ENCODE measurements around the gene RMND5B.
"Not testable (repeated sequence)": the region's sequence is repeated elsewhere in the genome, so short reads cannot be mapped to it uniquely, and the experiment has no call there.

The RMND5B gene

DNA sequence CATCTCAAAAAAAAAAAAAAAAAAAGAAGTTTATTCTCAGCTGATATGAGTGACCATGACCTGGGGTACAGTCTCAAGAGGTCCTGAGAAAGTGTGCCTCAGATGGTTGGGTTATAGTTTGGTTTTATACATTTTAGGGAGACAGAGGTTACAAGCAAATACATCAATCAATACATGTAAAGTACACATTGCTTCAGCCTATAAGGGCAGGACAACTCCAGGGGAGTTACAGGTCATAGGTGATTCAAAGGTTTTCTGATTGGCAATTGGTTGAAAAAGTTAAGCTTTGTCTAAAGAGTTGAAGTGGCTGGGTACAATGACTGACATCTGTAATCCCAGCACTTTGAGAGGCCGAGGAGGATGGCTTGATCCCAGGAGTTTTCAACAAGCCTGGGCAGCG is 58.6 kb downstream of the RMND5B start:
- Histone ChIP-seq H3K4me1 (ENCODE audit: control insufficient read depth, insufficient read depth, low read length) (no peaks in the 10 kb centered on the region), H3K27ac (ENCODE audit: insufficient read depth, low read depth, low read length, poor library complexity, severe bottlenecking) (no peak overlapping the region), H3K27me3 (ENCODE audit: control insufficient read depth, insufficient read depth, low read length, poor library complexity, severe bottlenecking) (no peaks in the 10 kb centered on the region), H3K4me3 (ENCODE audit: insufficient read depth, low read depth, low read length) (no peak overlapping the region), H3K9me3 (ENCODE audit: control insufficient read depth, low read length) (peaks cover 2% of the 10 kb centered on the region), H3K36me3 (ENCODE audit: control insufficient read depth, insufficient read depth, low read length) (no peaks in the 10 kb centered on the region)
- 45 to 47% methylated on average over 2 of the region's 2 CpGs for WGBS, 2 experiments

- peaks cover 2% of the 10 kb centered on the region for H3K9me3 ChIP-seq (ENCODE audit: control insufficient read depth, low read length)
- H3K4me3 ChIP-seq (ENCODE audit: insufficient read depth, low read depth, low read length) = no peak overlapping the region
- H3K27ac ChIP-seq (ENCODE audit: insufficient read depth, low read depth, low read length, poor library complexity, severe bottlenecking) = no peak overlapping the region
- H3K4me1 ChIP-seq (ENCODE audit: control insufficient read depth, insufficient read depth, low read length) = peaks cover 8% of the 10 kb centered on the region
- no peaks in the 10 kb centered on the region for H3K27me3 ChIP-seq (ENCODE audit: control insufficient read depth, insufficient read depth, low read length, poor library complexity, severe bottlenecking)
- no peaks in the 10 kb centered on the region for H3K36me3 ChIP-seq (ENCODE audit: control insufficient read depth, insufficient read depth, low read length)
- WGBS, 2 experiments = 85 to 87% methylated on average over 4 of the region's 4 CpGs
Observed at GRCh38 chr5:178191661-178192060, 60.8 kb downstream of the RMND5B start.

- 88 to 95% methylated on average over 2 of the region's 2 CpGs for WGBS, 2 experiments
- H3K36me3 ChIP-seq (ENCODE audit: control insufficient read depth, insufficient read depth, low read length) = no peaks in the 10 kb centered on the region
- no peak overlapping the region for H3K4me3 ChIP-seq (ENCODE audit: insufficient read depth, low read depth, low read length)
- peaks cover 8% of the 10 kb centered on the region for H3K4me1 ChIP-seq (ENCODE audit: control insufficient read depth, insufficient read depth, low read length)
- H3K27me3 ChIP-seq (ENCODE audit: control insufficient read depth, insufficient read depth, low read length, poor library complexity, severe bottlenecking) = no peaks in the 10 kb centered on the region
- H3K27ac ChIP-seq (ENCODE audit: insufficient read depth, low read depth, low read length, poor library complexity, severe bottlenecking) = no peak overlapping the region
- H3K9me3 ChIP-seq (ENCODE audit: control insufficient read depth, low read length) = peaks cover 2% of the 10 kb centered on the region
Observed at GRCh38 chr5:178192244-178192643, 61.4 kb downstream of the RMND5B start.

GRCh38 chr5:178192787-178193186 is 62.0 kb downstream of the RMND5B start:
- peaks cover 8% of the 10 kb centered on the region for H3K4me1 ChIP-seq (ENCODE audit: control insufficient read depth, insufficient read depth, low read length)
- no peak overlapping the region for H3K27ac ChIP-seq (ENCODE audit: insufficient read depth, low read depth, low read length, poor library complexity, severe bottlenecking)
- no peaks in the 10 kb centered on the region for H3K36me3 ChIP-seq (ENCODE audit: control insufficient read depth, insufficient read depth, low read length)
- no peaks in the 10 kb centered on the region for H3K27me3 ChIP-seq (ENCODE audit: control insufficient read depth, insufficient read depth, low read length, poor library complexity, severe bottlenecking)
- H3K4me3 ChIP-seq (ENCODE audit: insufficient read depth, low read depth, low read length) = no peak overlapping the region
- peaks cover 2% of the 10 kb centered on the region for H3K9me3 ChIP-seq (ENCODE audit: control insufficient read depth, low read length)
- 92 to 93% methylated on average over 7 of the region's 7 CpGs for WGBS, 2 experiments

DNA sequence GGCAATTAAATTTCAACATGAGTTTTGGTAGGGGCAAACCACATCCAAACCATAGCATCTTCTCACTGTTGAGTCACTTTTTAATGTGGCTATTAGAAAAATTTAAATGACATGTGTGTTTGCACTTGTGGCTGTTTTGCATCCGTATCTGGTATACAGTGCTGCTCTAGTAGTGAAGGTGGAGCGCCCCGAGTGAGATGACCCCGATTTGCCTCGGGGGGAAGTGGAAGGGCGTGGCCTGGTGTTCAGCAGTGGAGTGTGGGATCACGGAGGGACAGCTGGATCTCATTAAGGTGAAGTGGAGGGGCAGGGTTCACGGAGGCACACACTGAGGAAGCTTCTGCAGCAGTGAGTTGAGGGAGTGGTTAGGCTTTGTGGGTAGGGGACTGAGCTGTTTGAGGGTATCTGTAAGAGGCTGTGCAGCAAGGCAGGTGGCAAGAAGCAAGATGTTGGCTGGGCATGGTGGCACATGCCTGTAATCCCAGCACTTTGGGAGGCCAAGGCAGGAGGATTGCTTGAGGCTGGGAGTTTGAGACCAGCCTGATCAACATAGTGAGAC is 62.5 kb downstream of the RMND5B start:
- Histone ChIP-seq H3K27me3 (ENCODE audit: control insufficient read depth, insufficient read depth, low read length, poor library complexity, severe bottlenecking) (no peaks in the 10 kb centered on the region), H3K9me3 (ENCODE audit: control insufficient read depth, low read length) (peaks cover 2% of the 10 kb centered on the region), H3K4me1 (ENCODE audit: control insufficient read depth, insufficient read depth, low read length) (peaks cover 8% of the 10 kb centered on the region), H3K4me3 (ENCODE audit: insufficient read depth, low read depth, low read length) (no peak overlapping the region), H3K36me3 (ENCODE audit: control insufficient read depth, insufficient read depth, low read length) (no peaks in the 10 kb centered on the region), H3K27ac (ENCODE audit: insufficient read depth, low read depth, low read length, poor library complexity, severe bottlenecking) (no peak overlapping the region)
- WGBS, 2 experiments = 94% methylated on average over 8 of the region's 8 CpGs

DNA sequence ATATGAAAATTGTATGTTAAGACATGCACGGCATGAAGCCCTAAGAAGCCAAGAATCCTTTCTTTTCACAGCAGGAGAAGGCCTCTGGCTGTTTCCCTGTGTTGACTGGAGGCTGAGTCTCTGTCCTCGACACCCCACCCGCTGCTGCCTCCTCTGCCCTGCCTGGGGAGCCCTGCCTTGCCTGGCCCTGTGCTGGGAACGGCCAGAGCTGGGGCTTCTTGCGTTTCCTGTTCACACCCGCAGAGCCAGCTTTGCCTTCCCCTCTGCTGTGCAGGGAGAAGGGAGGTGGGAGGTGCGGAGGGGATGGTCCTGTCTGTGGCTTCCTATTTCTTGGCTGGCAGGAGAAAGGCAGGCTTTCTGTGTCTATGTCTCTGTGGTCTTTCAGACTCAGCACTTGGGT is 63.2 kb downstream of the RMND5B start:
- Histone ChIP-seq H3K27ac (ENCODE audit: insufficient read depth, low read depth, low read length, poor library complexity, severe bottlenecking) (no peak overlapping the region), H3K36me3 (ENCODE audit: control insufficient read depth, insufficient read depth, low read length) (no peaks in the 10 kb centered on the region), H3K27me3 (ENCODE audit: control insufficient read depth, insufficient read depth, low read length, poor library complexity, severe bottlenecking) (no peaks in the 10 kb centered on the region), H3K4me1 (ENCODE audit: control insufficient read depth, insufficient read depth, low read length) (peaks cover 8% of the 10 kb centered on the region), H3K4me3 (ENCODE audit: insufficient read depth, low read depth, low read length) (no peak overlapping the region), H3K9me3 (ENCODE audit: control insufficient read depth, low read length) (peaks cover 2% of the 10 kb centered on the region)
- 66 to 69% methylated on average over 7 of the region's 7 CpGs for WGBS, 2 experiments

- H3K9me3 ChIP-seq (ENCODE audit: control insufficient read depth, low read length) = peaks cover 2% of the 10 kb centered on the region
- H3K27me3 ChIP-seq (ENCODE audit: control insufficient read depth, insufficient read depth, low read length, poor library complexity, severe bottlenecking) = peaks cover 9% of the 10 kb centered on the region
- no peak overlapping the region for H3K4me3 ChIP-seq (ENCODE audit: insufficient read depth, low read depth, low read length)
- peak overlapping the region; percentile 1 for H3K27ac ChIP-seq (ENCODE audit: insufficient read depth, low read depth, low read length, poor library complexity, severe bottlenecking)
- peaks cover 8% of the 10 kb centered on the region for H3K4me1 ChIP-seq (ENCODE audit: control insufficient read depth, insufficient read depth, low read length)
- WGBS, 2 experiments = 51 to 54% methylated on average over 7 of the region's 7 CpGs
- H3K36me3 ChIP-seq (ENCODE audit: control insufficient read depth, insufficient read depth, low read length) = no peaks in the 10 kb centered on the region
Observed at GRCh38 chr5:178196281-178196812, 65.5 kb downstream of the RMND5B start.

GRCh38 chr5:178196986-178197385 is 66.2 kb downstream of the RMND5B start:
- WGBS, 2 experiments = 81 to 82% methylated on average over 8 of the region's 8 CpGs
- H3K4me1 ChIP-seq (ENCODE audit: control insufficient read depth, insufficient read depth, low read length) = peaks cover 8% of the 10 kb centered on the region

DNA sequence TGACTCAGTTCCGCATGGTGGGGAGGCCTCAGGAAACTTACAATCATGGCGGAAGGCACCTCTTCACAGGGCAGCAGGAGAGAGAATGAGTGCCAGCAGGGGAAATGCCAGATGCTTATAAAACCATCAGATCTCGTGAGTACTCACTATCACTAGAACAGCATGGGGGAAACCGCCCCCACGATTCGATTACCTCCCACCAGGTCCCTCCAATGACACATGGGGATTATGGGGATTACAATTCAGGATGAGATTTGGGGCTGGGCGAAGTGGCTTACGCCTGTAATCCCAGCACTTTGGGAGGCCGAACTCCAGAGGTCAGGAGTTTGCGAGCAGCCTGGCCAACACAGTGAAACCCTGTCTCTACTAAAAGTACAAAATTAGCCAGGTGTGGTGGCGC is 67.3 kb downstream of the RMND5B start:
- H3K27me3 ChIP-seq (ENCODE audit: control insufficient read depth, insufficient read depth, low read length, poor library complexity, severe bottlenecking) = peaks cover 20% of the 10 kb centered on the region
- WGBS, 2 experiments = 77 to 83% methylated on average over 11 of the region's 11 CpGs

More at GRCh38 chr5:178196986-178197385, 66.2 kb downstream of the RMND5B start:
- no peaks in the 10 kb centered on the region for H3K36me3 ChIP-seq (ENCODE audit: control insufficient read depth, insufficient read depth, low read length)
- peaks cover 2% of the 10 kb centered on the region for H3K9me3 ChIP-seq (ENCODE audit: control insufficient read depth, low read length)
- H3K27me3 ChIP-seq (ENCODE audit: control insufficient read depth, insufficient read depth, low read length, poor library complexity, severe bottlenecking) = peaks cover 16% of the 10 kb centered on the region
- no peak overlapping the region for H3K4me3 ChIP-seq (ENCODE audit: insufficient read depth, low read depth, low read length)
- no peak overlapping the region for H3K27ac ChIP-seq (ENCODE audit: insufficient read depth, low read depth, low read length, poor library complexity, severe bottlenecking)

DNA sequence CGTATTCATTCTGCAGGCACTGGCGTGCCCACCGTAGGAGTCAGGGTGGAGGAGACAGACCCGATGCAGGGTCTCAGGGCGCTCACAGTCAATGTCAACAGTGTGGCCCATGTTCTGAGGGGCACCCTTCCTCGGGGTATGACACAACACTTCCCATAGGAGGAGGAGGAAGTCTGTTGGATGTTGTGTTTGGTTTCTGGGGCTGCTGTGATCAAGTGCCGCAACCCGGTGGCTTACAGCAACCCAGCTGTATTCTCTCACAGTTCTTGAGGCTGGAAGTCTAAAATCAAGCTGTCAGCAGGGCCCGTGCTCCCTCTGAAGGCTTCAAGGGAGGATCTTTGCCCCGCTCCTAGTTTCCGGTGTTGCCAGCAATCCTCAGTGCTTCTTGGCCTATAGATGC is 67.9 kb downstream of the RMND5B start:
- 94 to 95% methylated on average over 11 of the region's 11 CpGs for WGBS, 2 experiments
- H3K27me3 ChIP-seq (ENCODE audit: control insufficient read depth, insufficient read depth, low read length, poor library complexity, severe bottlenecking) = peaks cover 20% of the 10 kb centered on the region
- H3K4me1 ChIP-seq (ENCODE audit: control insufficient read depth, insufficient read depth, low read length) = peaks cover 8% of the 10 kb centered on the region
- H3K9me3 ChIP-seq (ENCODE audit: control insufficient read depth, low read length) = no peaks in the 10 kb centered on the region
- no peak overlapping the region for H3K27ac ChIP-seq (ENCODE audit: insufficient read depth, low read depth, low read length, poor library complexity, severe bottlenecking)
- H3K4me3 ChIP-seq (ENCODE audit: insufficient read depth, low read depth, low read length) = no peak overlapping the region
- no peaks in the 10 kb centered on the region for H3K36me3 ChIP-seq (ENCODE audit: control insufficient read depth, insufficient read depth, low read length)

More for the DNA sequence above, 67.3 kb downstream of the RMND5B start:
- not testable (repeated sequence) for H3K36me3 ChIP-seq (ENCODE audit: control insufficient read depth, insufficient read depth, low read length); H3K27ac ChIP-seq (ENCODE audit: insufficient read depth, low read depth, low read length, poor library complexity, severe bottlenecking); H3K4me3 ChIP-seq (ENCODE audit: insufficient read depth, low read depth, low read length); H3K9me3 ChIP-seq (ENCODE audit: control insufficient read depth, low read length); H3K4me1 ChIP-seq (ENCODE audit: control insufficient read depth, insufficient read depth, low read length)
